ENCODE results near the gene FLYWCH1.

DNA sequence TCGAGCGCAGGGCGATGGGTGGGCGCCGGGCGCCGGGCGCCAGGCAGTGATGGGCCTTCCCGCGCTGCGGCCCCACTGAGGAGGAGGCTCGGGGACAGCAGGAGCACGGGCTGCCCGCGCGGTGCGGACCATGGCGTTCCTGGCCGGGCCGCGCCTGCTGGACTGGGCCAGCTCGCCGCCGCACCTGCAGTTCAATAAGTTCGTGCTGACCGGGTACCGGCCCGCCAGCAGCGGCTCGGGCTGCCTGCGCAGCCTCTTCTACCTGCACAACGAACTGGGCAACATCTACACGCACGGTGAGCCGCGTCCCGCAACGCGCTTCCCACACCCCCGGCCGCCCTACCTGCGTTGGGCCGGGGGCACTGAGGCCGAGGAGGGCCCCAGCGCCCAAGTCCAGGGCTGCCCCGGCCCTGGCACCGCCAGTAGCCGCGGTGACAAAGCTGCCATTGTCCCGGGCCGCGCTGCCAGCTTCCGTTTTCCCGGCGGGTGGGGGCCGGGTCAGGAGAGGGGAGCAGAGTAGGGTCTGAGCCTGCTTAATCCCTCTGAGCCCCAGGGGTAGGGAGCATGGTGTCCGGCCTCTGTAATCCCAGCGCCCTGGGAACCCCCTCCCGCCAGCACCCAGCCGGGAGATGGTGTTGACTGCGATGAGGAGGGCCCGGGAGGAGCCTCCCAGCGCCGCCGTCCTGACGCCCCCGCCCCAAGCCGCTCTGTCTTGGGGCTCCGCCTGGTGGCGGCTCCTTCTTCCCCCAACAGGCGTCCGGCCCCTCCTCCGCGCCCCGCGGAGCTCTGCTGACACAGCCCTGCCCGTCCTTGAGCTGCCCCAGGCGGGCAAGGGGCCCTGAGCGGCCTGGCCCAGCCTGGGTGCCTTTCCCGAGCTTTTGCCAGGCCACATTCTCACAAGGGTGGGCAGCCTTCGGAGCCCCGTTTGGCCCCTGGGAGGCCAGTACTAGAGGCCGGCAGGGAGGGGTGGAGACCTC lies 58.1 kb downstream of the FLYWCH1 start:
- TF ChIP-seq, protein P1, sequence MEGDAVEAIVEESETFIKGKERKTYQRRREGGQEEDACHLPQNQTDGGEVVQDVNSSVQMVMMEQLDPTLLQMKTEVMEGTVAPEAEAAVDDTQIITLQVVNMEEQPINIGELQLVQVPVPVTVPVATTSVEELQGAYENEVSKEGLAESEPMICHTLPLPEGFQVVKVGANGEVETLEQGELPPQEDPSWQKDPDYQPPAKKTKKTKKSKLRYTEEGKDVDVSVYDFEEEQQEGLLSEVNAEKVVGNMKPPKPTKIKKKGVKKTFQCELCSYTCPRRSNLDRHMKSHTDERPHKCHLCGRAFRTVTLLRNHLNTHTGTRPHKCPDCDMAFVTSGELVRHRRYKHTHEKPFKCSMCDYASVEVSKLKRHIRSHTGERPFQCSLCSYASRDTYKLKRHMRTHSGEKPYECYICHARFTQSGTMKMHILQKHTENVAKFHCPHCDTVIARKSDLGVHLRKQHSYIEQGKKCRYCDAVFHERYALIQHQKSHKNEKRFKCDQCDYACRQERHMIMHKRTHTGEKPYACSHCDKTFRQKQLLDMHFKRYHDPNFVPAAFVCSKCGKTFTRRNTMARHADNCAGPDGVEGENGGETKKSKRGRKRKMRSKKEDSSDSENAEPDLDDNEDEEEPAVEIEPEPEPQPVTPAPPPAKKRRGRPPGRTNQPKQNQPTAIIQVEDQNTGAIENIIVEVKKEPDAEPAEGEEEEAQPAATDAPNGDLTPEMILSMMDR (IDR thresholded peaks at IDR 0.05) = 0 out of 2 replicates have a peak, but pooled peaks have one; percentile 9
- TF ChIP-seq, protein P2, sequence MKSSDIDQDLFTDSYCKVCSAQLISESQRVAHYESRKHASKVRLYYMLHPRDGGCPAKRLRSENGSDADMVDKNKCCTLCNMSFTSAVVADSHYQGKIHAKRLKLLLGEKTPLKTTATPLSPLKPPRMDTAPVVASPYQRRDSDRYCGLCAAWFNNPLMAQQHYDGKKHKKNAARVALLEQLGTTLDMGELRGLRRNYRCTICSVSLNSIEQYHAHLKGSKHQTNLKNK (CRISPR knock-in tag; IDR thresholded peaks at IDR 0.05) = no peak
- TF ChIP-seq, protein P3, sequence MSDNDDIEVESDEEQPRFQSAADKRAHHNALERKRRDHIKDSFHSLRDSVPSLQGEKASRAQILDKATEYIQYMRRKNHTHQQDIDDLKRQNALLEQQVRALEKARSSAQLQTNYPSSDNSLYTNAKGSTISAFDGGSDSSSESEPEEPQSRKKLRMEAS (CRISPR knock-in tag; IDR thresholded peaks at IDR 0.05) = 0 out of 2 replicates have a peak, but pooled peaks have one; percentile 27
- TF ChIP-seq, protein P4, sequence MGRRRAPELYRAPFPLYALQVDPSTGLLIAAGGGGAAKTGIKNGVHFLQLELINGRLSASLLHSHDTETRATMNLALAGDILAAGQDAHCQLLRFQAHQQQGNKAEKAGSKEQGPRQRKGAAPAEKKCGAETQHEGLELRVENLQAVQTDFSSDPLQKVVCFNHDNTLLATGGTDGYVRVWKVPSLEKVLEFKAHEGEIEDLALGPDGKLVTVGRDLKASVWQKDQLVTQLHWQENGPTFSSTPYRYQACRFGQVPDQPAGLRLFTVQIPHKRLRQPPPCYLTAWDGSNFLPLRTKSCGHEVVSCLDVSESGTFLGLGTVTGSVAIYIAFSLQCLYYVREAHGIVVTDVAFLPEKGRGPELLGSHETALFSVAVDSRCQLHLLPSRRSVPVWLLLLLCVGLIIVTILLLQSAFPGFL (CRISPR knock-in tag; IDR thresholded peaks at IDR 0.05; ENCODE audit: borderline replicate concordance) = no peak
- TF ChIP-seq, protein P5, sequence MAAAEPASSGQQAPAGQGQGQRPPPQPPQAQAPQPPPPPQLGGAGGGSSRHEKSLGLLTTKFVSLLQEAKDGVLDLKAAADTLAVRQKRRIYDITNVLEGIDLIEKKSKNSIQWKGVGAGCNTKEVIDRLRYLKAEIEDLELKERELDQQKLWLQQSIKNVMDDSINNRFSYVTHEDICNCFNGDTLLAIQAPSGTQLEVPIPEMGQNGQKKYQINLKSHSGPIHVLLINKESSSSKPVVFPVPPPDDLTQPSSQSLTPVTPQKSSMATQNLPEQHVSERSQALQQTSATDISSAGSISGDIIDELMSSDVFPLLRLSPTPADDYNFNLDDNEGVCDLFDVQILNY (CRISPR knock-in tag; IDR thresholded peaks at IDR 0.05) = peak; percentile 60; the same call in 1 of the 2 replicates
- TF ChIP-seq, protein P6, sequence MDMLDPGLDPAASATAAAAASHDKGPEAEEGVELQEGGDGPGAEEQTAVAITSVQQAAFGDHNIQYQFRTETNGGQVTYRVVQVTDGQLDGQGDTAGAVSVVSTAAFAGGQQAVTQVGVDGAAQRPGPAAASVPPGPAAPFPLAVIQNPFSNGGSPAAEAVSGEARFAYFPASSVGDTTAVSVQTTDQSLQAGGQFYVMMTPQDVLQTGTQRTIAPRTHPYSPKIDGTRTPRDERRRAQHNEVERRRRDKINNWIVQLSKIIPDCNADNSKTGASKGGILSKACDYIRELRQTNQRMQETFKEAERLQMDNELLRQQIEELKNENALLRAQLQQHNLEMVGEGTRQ (CRISPR knock-in tag; IDR thresholded peaks at IDR 0.05) = no peak
- TF ChIP-seq FOXP1 (CRISPR knock-in tag; IDR thresholded peaks at IDR 0.05; ENCODE audit: borderline replicate concordance) (no peak; the same call in 1 of the 2 replicates), ESRRA (CRISPR knock-in tag; IDR thresholded peaks at IDR 0.05; ENCODE audit: borderline replicate concordance) (no peak), ZNF232 (CRISPR knock-in tag; IDR thresholded peaks at IDR 0.05) (no peak), TP53 (CRISPR knock-in tag; IDR thresholded peaks at IDR 0.05) (0 out of 2 replicates have a peak, but pooled peaks have one; percentile 34), GABPB1 (CRISPR knock-in tag; IDR thresholded peaks at IDR 0.05) (no peak; the same call in 1 of the 2 replicates), NR1H2 (CRISPR knock-in tag; IDR thresholded peaks at IDR 0.05) (no peak)
- TF ChIP-seq, protein P7, sequence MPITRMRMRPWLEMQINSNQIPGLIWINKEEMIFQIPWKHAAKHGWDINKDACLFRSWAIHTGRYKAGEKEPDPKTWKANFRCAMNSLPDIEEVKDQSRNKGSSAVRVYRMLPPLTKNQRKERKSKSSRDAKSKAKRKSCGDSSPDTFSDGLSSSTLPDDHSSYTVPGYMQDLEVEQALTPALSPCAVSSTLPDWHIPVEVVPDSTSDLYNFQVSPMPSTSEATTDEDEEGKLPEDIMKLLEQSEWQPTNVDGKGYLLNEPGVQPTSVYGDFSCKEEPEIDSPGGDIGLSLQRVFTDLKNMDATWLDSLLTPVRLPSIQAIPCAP (CRISPR knock-in tag; IDR thresholded peaks at IDR 0.05) = no peak

Data from WTC11 (cell line).